Measurements from ENCODE around the gene PCSK4.

PCSK4 gene

DNA sequence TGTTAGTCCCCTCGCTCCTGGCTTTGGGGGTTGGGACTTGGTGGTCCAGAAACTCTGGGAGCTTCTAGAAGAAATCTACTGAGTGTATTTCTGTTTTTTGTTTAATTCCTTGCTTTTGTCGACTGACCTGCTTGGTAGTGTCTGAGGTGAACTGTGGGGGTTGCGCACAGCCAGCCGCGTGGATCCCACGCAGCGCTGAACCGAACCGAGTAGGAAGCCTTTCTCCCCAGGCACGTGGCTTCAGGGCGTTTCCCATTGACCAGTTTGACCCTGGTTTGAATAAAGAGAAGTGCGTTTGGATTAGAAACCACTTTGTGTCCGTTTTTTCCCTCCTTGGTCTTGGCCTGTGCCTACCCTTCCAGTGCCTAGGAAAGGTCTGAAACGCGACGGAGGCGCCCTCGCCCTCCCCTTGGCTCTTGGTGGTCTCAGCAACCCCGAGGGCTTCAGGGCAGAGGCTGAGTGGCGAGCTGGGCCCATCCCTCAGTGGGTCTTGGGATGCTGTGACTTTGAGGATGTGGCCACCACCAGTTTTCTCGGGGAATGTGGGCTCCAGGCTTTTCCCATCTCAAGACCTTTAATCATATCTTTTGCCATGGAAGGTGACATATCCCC, 54.7 kb downstream of the PCSK4 start:
- no peak for DNase-seq

DNA sequence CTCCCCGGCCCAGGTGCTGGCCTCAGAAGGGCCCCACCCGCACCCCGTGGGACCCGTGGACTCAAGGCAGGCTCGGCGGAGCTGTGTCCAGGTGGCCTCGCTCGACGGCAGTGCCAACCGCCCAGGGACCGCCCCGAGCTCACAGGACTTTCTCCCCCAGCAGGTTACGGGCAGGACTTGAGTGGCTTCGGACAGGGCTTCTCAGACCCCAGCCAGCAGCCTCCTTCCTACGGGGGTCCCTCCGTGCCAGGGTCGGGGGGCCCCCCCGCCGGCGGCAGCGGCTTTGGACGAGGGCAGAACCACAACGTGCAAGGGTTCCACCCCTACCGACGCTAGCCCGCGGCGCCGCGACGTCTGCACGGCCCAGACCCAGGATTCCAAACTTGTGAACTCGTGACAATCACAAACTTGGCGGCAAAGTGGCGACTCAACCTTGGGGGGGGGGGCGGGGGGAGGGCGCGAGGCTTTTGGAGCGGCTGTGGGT, 55.5 kb downstream of the PCSK4 start:
- no peak for DNase-seq

DNA sequence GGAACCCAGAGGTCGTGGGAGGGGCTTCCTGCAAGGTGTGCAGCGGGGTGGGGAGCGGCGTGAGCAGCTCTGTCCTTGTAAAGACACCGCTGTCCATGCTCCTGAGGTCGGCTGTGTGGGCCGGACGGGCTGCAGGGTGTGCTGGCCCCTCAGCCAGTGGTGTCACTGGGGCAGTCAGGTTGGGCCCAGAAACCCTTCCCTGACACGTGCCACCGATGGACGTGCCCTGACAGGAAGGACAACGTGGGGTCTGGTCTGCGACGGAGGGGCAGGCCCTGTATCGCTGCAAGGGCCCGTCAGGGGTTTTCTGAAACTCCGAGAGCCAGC, 56.1 kb downstream of the PCSK4 start:
- no peak for DNase-seq

GRCh38 chr19:1433119-1434039, 56.8 kb downstream of the PCSK4 start:
- DNase-seq, result no peak

- DNase-seq, result no peak
Measured at GRCh38 chr19:1432507-1432887, 57.7 kb downstream of the PCSK4 start.

- DNase-seq, result no peak
Measured at GRCh38 chr19:1431759-1432506, 58.2 kb downstream of the PCSK4 start.
